MM.1S (cell line): ENCODE data around the gene ECSCR.

Experiments used
- DNase-seq: peaks from one replicate; pipeline ENCODE4 v3.0.0-alpha.2; 2015
- H2AFZ ChIP-seq: fragments of 300-600 bp; sonication (generic); 2 replicates; pipeline ENCODE4 v1.6.0; 2016; ENCODE audit warnings: antibody characterized with exemption, low read length
- H3F3A ChIP-seq: fragments of 300-600 bp; sonication (generic); 2 replicates; pipeline ENCODE4 v1.6.1; 2016; ENCODE audit warnings: mild to moderate bottlenecking, antibody characterized with exemption, low read length, moderate library complexity, mixed read lengths; ENCODE audit not compliant: insufficient read depth
- H3K27ac ChIP-seq: fragments of 300-600 bp; sonication (generic); 2 replicates; pipeline ENCODE4 v1.5.1; 2016; ENCODE audit warnings: mild to moderate bottlenecking, low read length
- H3K27me3 ChIP-seq: fragments of 300-600 bp; sonication (generic); replicated peaks from 2 replicates; pipeline ENCODE4 v1.6.0; 2016; ENCODE audit warnings: low read length; ENCODE audit not compliant: insufficient read depth
- H3K36me3 ChIP-seq: fragments of 300-600 bp; sonication (generic); replicated peaks from 2 replicates; pipeline ENCODE4 v1.6.1; 2016; ENCODE audit warnings: mild to moderate bottlenecking, low read length, mixed read lengths; ENCODE audit not compliant: insufficient read depth
- H3K4me1 ChIP-seq: fragments of 300-600 bp; sonication (generic); 2 replicates; pipeline ENCODE4 v1.6.1; 2016; ENCODE audit warnings: low read length, mixed read lengths
- H3K4me2 ChIP-seq: fragments of 300-600 bp; sonication (generic); 2 replicates; pipeline ENCODE4 v1.6.0; 2016; ENCODE audit warnings: low read depth, low read length
- H3K4me3 ChIP-seq: fragments of 300-600 bp; sonication (generic); 2 replicates; pipeline ENCODE4 v1.5.1; 2016; ENCODE audit warnings: low read length, mixed read lengths
- H3K79me2 ChIP-seq: fragments of 300-600 bp; sonication (generic); 2 replicates; pipeline ENCODE4 v1.6.1; 2016; ENCODE audit warnings: mixed run types, low read length, mixed read lengths
- H3K9ac ChIP-seq: fragments of 300-600 bp; sonication (generic); 2 replicates; pipeline ENCODE4 v1.6.1; 2016; ENCODE audit warnings: low read length, mixed read lengths
- H3K9me2 ChIP-seq: fragments of 300-600 bp; sonication (generic); replicated peaks from 2 replicates; pipeline ENCODE4 v1.6.1; 2016; ENCODE audit warnings: mild to moderate bottlenecking, low read length, mixed read lengths; ENCODE audit not compliant: insufficient read depth
- H3K9me3 ChIP-seq: fragments of 300-600 bp; sonication (generic); replicated peaks from 2 replicates; pipeline ENCODE4 v1.6.1; 2016; ENCODE audit warnings: mild to moderate bottlenecking, low read length, mixed read lengths; ENCODE audit not compliant: insufficient read depth
- H4K20me1 ChIP-seq: fragments of 300-600 bp; sonication (generic); 2 replicates; pipeline ENCODE4 v1.6.1; 2016; ENCODE audit warnings: mild to moderate bottlenecking, low read length, moderate library complexity, mixed read lengths; ENCODE audit not compliant: insufficient read depth
- CTCF ChIP-seq: fragments of 300-600 bp; sonication (generic); IDR thresholded peaks from 2 replicates; pipeline ENCODE4 v1.5.1; 2016; ENCODE audit warnings: antibody characterized with exemption, low read length, mixed read lengths
- EZH2 ChIP-seq: fragments of 300-600 bp; sonication (generic); optimal IDR thresholded peaks from 2 replicates; pipeline ENCODE3; 2017; ENCODE audit warnings: low read depth, mild to moderate bottlenecking, antibody characterized with exemption, low read length, mixed read lengths
- EZH2phosphoT487 ChIP-seq: fragments of 300-600 bp; sonication (generic); IDR thresholded peaks from 2 replicates; pipeline ENCODE4 v1.6.1; 2018; ENCODE audit warnings: antibody characterized with exemption, low read length

Gene ECSCR

GRCh38 chr5:139473105-139473504 lies 10.6 kb upstream of the ECSCR start:
- no peak overlapping the region for H3K27ac ChIP-seq
- DNase-seq, result no peak
- H3K4me3 ChIP-seq, result no peak overlapping the region
- no peak for TF ChIP-seq CTCF
- no peak for TF ChIP-seq EZH2phosphoT487
- no peak for TF ChIP-seq EZH2
- no peaks in the 10 kb centered on the region for H3K36me3 ChIP-seq
- no peaks in the 10 kb centered on the region for H3K4me1 ChIP-seq
- H2AFZ ChIP-seq, result no peak overlapping the region
- no peaks in the 10 kb centered on the region for H3K9me3 ChIP-seq
- no peaks in the 10 kb centered on the region for H3K9me2 ChIP-seq
- H3K9ac ChIP-seq, result no peak overlapping the region
- H3K79me2 ChIP-seq, result no peaks in the 10 kb centered on the region
- no peaks in the 10 kb centered on the region for H3F3A ChIP-seq
- no peaks in the 10 kb centered on the region for H4K20me1 ChIP-seq
- H3K4me2 ChIP-seq, result no peak overlapping the region
- H3K27me3 ChIP-seq, result no peaks in the 10 kb centered on the region

- H3K9ac ChIP-seq, result no peak overlapping the region
- no peak overlapping the region for H2AFZ ChIP-seq
Observed at GRCh38 chr5:139472386-139473030, 10.0 kb upstream of the ECSCR start.

GRCh38 chr5:139470821-139471300 lies 8.3 kb upstream of the ECSCR start, which contains the start of gene SMIM33:
Gene SMIM33 (plus strand): TSS chr5:139471004. CDS start chr5:139471122, 118 bp downstream.
- Histone ChIP-seq H3F3A (no peaks in the 10 kb centered on the region), H3K36me3 (no peaks in the 10 kb centered on the region), H2AFZ (no peak within 1 kb of the TSS), H4K20me1 (no peaks in the 10 kb centered on the region), H3K9me3 (no peaks in the 10 kb centered on the region), H3K9ac (no peak within 1 kb of the TSS), H3K4me3 (no peak within 1 kb of the TSS), H3K27me3 (no peaks in the 10 kb centered on the region), H3K27ac (no peak within 1 kb of the TSS), H3K79me2 (no peaks in the 10 kb centered on the region), H3K4me1 (no peaks in the 10 kb centered on the region), H3K4me2 (no peak within 1 kb of the TSS), H3K9me2 (no peaks in the 10 kb centered on the region)
- no peak for TF ChIP-seq EZH2
- TF ChIP-seq EZH2phosphoT487, result no peak
- TF ChIP-seq CTCF, result no peak
- no peak for DNase-seq

More at GRCh38 chr5:139472386-139473030, 10.0 kb upstream of the ECSCR start:
- Histone ChIP-seq H3K27me3 (no peaks in the 10 kb centered on the region), H4K20me1 (no peaks in the 10 kb centered on the region), H3K36me3 (no peaks in the 10 kb centered on the region), H3F3A (no peaks in the 10 kb centered on the region), H3K4me1 (no peaks in the 10 kb centered on the region), H3K4me3 (no peak overlapping the region), H3K9me3 (no peaks in the 10 kb centered on the region), H3K9me2 (no peaks in the 10 kb centered on the region), H3K27ac (no peak overlapping the region), H3K4me2 (no peak overlapping the region), H3K79me2 (no peaks in the 10 kb centered on the region)
- TF ChIP-seq EZH2phosphoT487 (no peak), EZH2 (no peak), CTCF (no peak)
- DNase-seq, result no peak
